Mucosa of descending colon (tissue), 3 donors: ENCODE measurements around the gene LDLRAD2. TPM values are rescaled to one million over a fixed set of nuclear protein-coding genes. Genes with fewer than 3 reads are reported as not detected.
"Not testable (repeated sequence)": the region's sequence is repeated elsewhere in the genome, so short reads cannot be mapped to it uniquely, and the experiment has no call there.

ENCODE experiments used
- ATAC-seq: fragments of 200-7000 bp; cut with Tn5 transposase; one replicate; pipeline ENCODE4 v1.9.1; 2020; ENCODE audit warnings: mild to moderate bottlenecking, moderate library complexity
- DNase-seq, 3 donors: peaks; one replicate each; pipeline ENCODE4 v3.0.0-alpha.2; 2020
- H3K36me3 ChIP-seq: fragments of 200-600 bp; one replicate; pipeline ENCODE4 v1.8.0; 2021; ENCODE audit warnings: low read depth, mild to moderate bottlenecking
- H3K4me1 ChIP-seq: fragments of 200-600 bp; one replicate; pipeline ENCODE4 v1.8.0; 2021; ENCODE audit warnings: low read depth, mild to moderate bottlenecking
- H3K4me3 ChIP-seq: fragments of 200-600 bp; one replicate; pipeline ENCODE4 v1.8.0; 2021; ENCODE audit warnings: mild to moderate bottlenecking
- H3K9me3 ChIP-seq: fragments of 200-600 bp; one replicate; pipeline ENCODE4 v1.8.0; 2021; ENCODE audit warnings: mild to moderate bottlenecking
- CTCF ChIP-seq: fragments of 200-600 bp; IDR thresholded peaks from one replicate; pipeline ENCODE4 v1.8.0; 2022; ENCODE audit warnings: antibody characterized with exemption, mild to moderate bottlenecking
- intact Hi-C, 2 donors: fragments of 100-400 bp; cut with DNase I in 1 of 2; cut with micrococcal nuclease in 1 of 2; formaldehyde crosslinking; loops; one replicate each; pipeline versions ENCODE4 v1.11.0 to v1.11.1; 2022; cut with DNase I, micrococcal nuclease
- total RNA-seq, 3 donors: library from RNA; stranded (reverse); fragmentation: NEBNext Ultra II Directional in 2 of 3; extraction: Animal tissue kit (Norgen Biotek cat#: 25700) in 2 of 3; gene quantifications; one replicate each; pipeline versions ENCODE4 v1.2.1 to v1.2.4, GENCODE V29; 2021 to 2023
- donor health status: DM: no; HTN: no; CAD: no; lungs with moderate emphysema.
- donor health status: DM: no; HTN: no; CAD: no.
- donor health status: DM: no; HTN: yes; CAD: no.

LDLRAD2 gene
- total RNA-seq, 3 donors from 2014 or later, result 0.09 to 0.27 (median 0.19) TPM

GRCh38 chr1:21770201-21770600, 41.9 kb upstream of the LDLRAD2 start:
- DNase-seq (no peak), ATAC-seq (no peak)
- TF ChIP-seq CTCF, result no peak
- intact Hi-C loops, result no loop called here
- Histone ChIP-seq H3K36me3 (no peaks in the 10 kb centered on the region), H3K4me1 (peaks cover 12% of the 10 kb centered on the region), H3K4me3 (no peak overlapping the region), H3K9me3 (no peaks in the 10 kb centered on the region)

GRCh38 chr1:21770602-21771001, 41.5 kb upstream of the LDLRAD2 start:
- H3K9me3 ChIP-seq, ATAC-seq, H3K36me3 ChIP-seq, intact Hi-C loops, DNase-seq, H3K4me3 ChIP-seq: not testable (repeated sequence)
- peaks cover 14% of the 10 kb centered on the region for H3K4me1 ChIP-seq

GRCh38 chr1:21771672-21772071, 40.4 kb upstream of the LDLRAD2 start:
- H3K9me3 ChIP-seq, DNase-seq, H3K4me1 ChIP-seq, H3K36me3 ChIP-seq, ATAC-seq, intact Hi-C loops, H3K4me3 ChIP-seq: not testable (repeated sequence)

GRCh38 chr1:21773585-21773984, 38.5 kb upstream of the LDLRAD2 start:
- TF ChIP-seq CTCF, result no peak
- Histone ChIP-seq H3K4me1 (peaks cover 6% of the 10 kb centered on the region), H3K9me3 (no peaks in the 10 kb centered on the region), H3K36me3 (no peaks in the 10 kb centered on the region), H3K4me3 (no peak overlapping the region)
- ATAC-seq (peak; percentile 44), DNase-seq (no peak)
- intact Hi-C loops, result no loop called here

- no peak for TF ChIP-seq CTCF
- H3K36me3 ChIP-seq, result no peaks in the 10 kb centered on the region
- ATAC-seq (no peak), DNase-seq (no peak)
- no peak overlapping the region for H3K4me3 ChIP-seq
- peaks cover 13% of the 10 kb centered on the region for H3K4me1 ChIP-seq
- intact Hi-C loops, result no loop called here
- H3K9me3 ChIP-seq, result no peaks in the 10 kb centered on the region
Measured at GRCh38 chr1:21774835-21775549, 37.1 kb upstream of the LDLRAD2 start.

- ATAC-seq (no peak), DNase-seq (no peak)
- no peak for TF ChIP-seq CTCF
- Histone ChIP-seq H3K4me3 (no peak overlapping the region), H3K4me1 (peaks cover 13% of the 10 kb centered on the region), H3K36me3 (no peaks in the 10 kb centered on the region), H3K9me3 (no peaks in the 10 kb centered on the region)
- intact Hi-C loops, result no loop called here
Measured at GRCh38 chr1:21775550-21775914, 36.5 kb upstream of the LDLRAD2 start.
